Loucy (cell line): ENCODE results near the gene NOL7.

ENCODE experiments used
- H2AFZ ChIP-seq: fragments of 200-600 bp; sonication (generic); 2 replicates; pipeline ENCODE4 v1.6.0; 2016; ENCODE audit warnings: antibody characterized with exemption, mild to moderate bottlenecking, low read length, moderate library complexity
- H3F3A ChIP-seq: fragments of 200-600 bp; 2 replicates; pipeline ENCODE4 v1.6.0; 2016; ENCODE audit warnings: antibody characterized with exemption, low read depth, mild to moderate bottlenecking
- H3K27me3 ChIP-seq: fragments of 200-600 bp; sonication (generic); 2 replicates; pipeline ENCODE4 v1.6.1; 2014; ENCODE audit warnings: low read length, mild to moderate bottlenecking; ENCODE audit not compliant: insufficient read depth, poor library complexity, severe bottlenecking
- H3K36me3 ChIP-seq: fragments of 200-600 bp; sonication (generic); 2 replicates; pipeline ENCODE4 v1.6.1; 2016; ENCODE audit warnings: low read length; ENCODE audit not compliant: insufficient read depth
- H3K4me1 ChIP-seq: fragments of 200-600 bp; sonication (generic); 2 replicates; pipeline ENCODE4 v1.5.1; 2014; ENCODE audit warnings: low read length, mild to moderate bottlenecking; ENCODE audit not compliant: insufficient read depth, poor library complexity, severe bottlenecking
- H3K4me2 ChIP-seq: fragments of 200-600 bp; sonication (generic); 2 replicates; pipeline ENCODE4 v1.6.0; 2014; ENCODE audit warnings: antibody characterized with exemption, low read length, low read depth, mild to moderate bottlenecking; ENCODE audit not compliant: poor library complexity, severe bottlenecking
- H3K4me3 ChIP-seq: fragments of 200-600 bp; sonication (generic); 2 replicates; pipeline ENCODE4 v1.5.1; 2014; ENCODE audit warnings: low read length, mild to moderate bottlenecking, mixed read lengths; ENCODE audit not compliant: poor library complexity, severe bottlenecking
- H3K79me2 ChIP-seq: fragments of 200-600 bp; sonication (generic); 2 replicates; pipeline ENCODE4 v1.6.1; 2014; ENCODE audit warnings: low read length; ENCODE audit not compliant: insufficient read depth
- H3K9ac ChIP-seq: fragments of 200-600 bp; sonication (generic); 2 replicates; pipeline ENCODE4 v1.6.0; 2014; ENCODE audit warnings: mild to moderate bottlenecking, low read depth, low read length, moderate library complexity; ENCODE audit not compliant: poor library complexity, severe bottlenecking
- H3K9me2 ChIP-seq: fragments of 200-600 bp; sonication (generic); replicated peaks from 2 replicates; pipeline ENCODE4 v1.6.1; 2016; ENCODE audit warnings: low read depth, low read length, mixed read lengths
- H3K9me3 ChIP-seq: fragments of 200-600 bp; sonication (generic); 2 replicates; pipeline ENCODE4 v1.6.1; 2014; ENCODE audit warnings: mild to moderate bottlenecking, antibody characterized with exemption, low read length, low read depth; ENCODE audit not compliant: insufficient read depth
- H4K20me1 ChIP-seq: fragments of 200-600 bp; sonication (generic); 2 replicates; pipeline ENCODE4 v1.6.0; 2014; ENCODE audit warnings: antibody characterized with exemption, low read length, mild to moderate bottlenecking; ENCODE audit not compliant: insufficient read depth, poor library complexity, severe bottlenecking
- EZH2phosphoT487 ChIP-seq: fragments of 200-600 bp; IDR thresholded peaks from 2 replicates; pipeline ENCODE4 v1.6.1; 2018; ENCODE audit warnings: antibody characterized with exemption, mild to moderate bottlenecking, moderate library complexity, borderline replicate concordance
- TF ChIP-seq, protein P1 (sequence below): fragments of 200-600 bp; sonication (generic); conservative IDR thresholded peaks from 2 replicates; pipeline ENCODE4 v1.5.1; 2014; ENCODE audit warnings: mild to moderate bottlenecking, antibody characterized with exemption, low read length

The NOL7 gene

DNA sequence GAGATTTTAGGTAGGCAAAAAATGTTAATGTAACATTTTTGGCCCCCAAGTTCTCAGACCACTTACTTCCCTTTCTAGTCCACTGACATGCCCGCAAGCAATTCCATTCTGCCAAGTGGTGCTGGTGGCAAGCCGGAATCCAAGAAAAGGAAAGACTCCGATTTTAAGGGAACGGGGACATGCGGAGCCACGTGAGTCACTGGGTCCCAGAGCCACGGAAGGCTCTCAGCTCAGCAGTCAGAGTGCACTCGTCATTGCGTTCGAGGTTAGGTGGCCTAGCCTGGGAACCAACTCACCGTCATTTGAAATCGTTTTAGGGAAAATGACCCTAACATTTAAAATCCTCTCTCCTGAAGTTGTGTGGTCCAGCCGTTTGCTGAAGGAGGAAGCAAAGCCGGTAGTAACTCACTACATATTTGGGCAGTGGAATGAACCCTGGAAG is 41.4 kb upstream of the NOL7 start:
- no peak for TF ChIP-seq EZH2phosphoT487
- TF ChIP-seq, protein P1, sequence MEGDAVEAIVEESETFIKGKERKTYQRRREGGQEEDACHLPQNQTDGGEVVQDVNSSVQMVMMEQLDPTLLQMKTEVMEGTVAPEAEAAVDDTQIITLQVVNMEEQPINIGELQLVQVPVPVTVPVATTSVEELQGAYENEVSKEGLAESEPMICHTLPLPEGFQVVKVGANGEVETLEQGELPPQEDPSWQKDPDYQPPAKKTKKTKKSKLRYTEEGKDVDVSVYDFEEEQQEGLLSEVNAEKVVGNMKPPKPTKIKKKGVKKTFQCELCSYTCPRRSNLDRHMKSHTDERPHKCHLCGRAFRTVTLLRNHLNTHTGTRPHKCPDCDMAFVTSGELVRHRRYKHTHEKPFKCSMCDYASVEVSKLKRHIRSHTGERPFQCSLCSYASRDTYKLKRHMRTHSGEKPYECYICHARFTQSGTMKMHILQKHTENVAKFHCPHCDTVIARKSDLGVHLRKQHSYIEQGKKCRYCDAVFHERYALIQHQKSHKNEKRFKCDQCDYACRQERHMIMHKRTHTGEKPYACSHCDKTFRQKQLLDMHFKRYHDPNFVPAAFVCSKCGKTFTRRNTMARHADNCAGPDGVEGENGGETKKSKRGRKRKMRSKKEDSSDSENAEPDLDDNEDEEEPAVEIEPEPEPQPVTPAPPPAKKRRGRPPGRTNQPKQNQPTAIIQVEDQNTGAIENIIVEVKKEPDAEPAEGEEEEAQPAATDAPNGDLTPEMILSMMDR, result no peak
- Histone ChIP-seq H3K27me3 (no peaks in the 10 kb centered on the region), H3K9me2 (no peaks in the 10 kb centered on the region), H3K36me3 (no peaks in the 10 kb centered on the region), H2AFZ (peak overlapping the region; percentile 61; the same call in 1 of the 2 replicates), H3K9ac (peak overlapping the region; percentile 89), H3K4me2 (peak overlapping the region; percentile 99), H4K20me1 (no peaks in the 10 kb centered on the region), H3K79me2 (peaks cover 17% of the 10 kb centered on the region), H3K9me3 (no peaks in the 10 kb centered on the region), H3K4me1 (peaks cover 15% of the 10 kb centered on the region), H3K4me3 (peak overlapping the region; percentile 78), H3F3A (no peaks in the 10 kb centered on the region)

- H3K4me3 ChIP-seq, result peak overlapping the region; percentile 78
- H2AFZ ChIP-seq, result peak overlapping the region; percentile 81
- H3F3A ChIP-seq, result no peaks in the 10 kb centered on the region
- H3K4me2 ChIP-seq, result peak overlapping the region; percentile 99
- no peaks in the 10 kb centered on the region for H3K9me3 ChIP-seq
- no peaks in the 10 kb centered on the region for H3K27me3 ChIP-seq
- peaks cover 15% of the 10 kb centered on the region for H3K4me1 ChIP-seq
- TF ChIP-seq, protein P1, result peak; percentile 49
- TF ChIP-seq EZH2phosphoT487, result no peak
- H3K9ac ChIP-seq, result peak overlapping the region; percentile 89
- no peaks in the 10 kb centered on the region for H3K36me3 ChIP-seq
- H3K79me2 ChIP-seq, result peaks cover 17% of the 10 kb centered on the region
- H3K9me2 ChIP-seq, result no peaks in the 10 kb centered on the region
- H4K20me1 ChIP-seq, result no peaks in the 10 kb centered on the region
Measured at GRCh38 chr6:13574149-13574570, 41.0 kb upstream of the NOL7 start.

DNA sequence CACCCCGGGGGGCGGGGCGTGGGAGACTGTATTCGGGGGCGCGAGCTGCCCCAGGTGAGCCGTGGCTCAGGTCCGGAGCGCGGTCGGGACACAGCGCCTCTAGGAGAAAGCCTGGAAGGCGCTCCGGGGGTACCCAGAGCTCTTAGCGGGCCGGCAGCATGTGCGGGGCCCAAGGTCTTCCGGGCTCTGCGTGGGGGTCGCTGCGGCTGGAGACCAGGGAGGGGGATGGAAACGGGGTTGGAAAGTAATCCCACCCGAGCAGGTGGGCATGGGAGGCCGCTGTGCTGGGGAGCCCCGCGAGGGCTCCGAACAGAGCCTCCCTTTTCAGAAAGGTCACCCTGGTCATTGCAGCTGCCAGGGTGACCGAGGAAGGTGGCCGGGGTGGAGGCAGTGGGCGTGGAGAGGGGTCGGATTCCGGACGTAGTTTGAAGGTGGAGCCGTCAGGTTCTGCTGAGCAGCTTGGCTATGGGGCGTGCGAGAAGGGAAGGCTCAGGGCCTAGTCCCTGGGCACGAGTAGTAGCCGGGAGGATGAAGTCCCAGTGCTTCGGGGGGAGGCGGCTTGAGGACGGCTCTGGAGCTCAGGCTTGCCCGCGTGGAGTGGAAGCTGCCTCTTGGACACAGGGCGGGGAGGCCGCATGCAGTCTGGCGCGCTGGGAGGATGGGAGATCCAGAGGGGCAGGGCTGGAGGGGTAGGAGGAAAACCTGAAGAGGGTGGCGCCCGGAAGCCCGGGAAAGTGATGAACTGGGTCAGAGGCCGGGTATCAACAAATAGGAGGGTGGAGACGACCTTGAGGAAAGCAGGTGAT is 40.4 kb upstream of the NOL7 start, which contains the start of gene SIRT5:
TSS of gene SIRT5 (plus strand) at position 31 of the 806 bp plus-strand sequence. CDS start 9,510 bp downstream, outside the sequence.
- no peaks in the 10 kb centered on the region for H3K9me3 ChIP-seq
- no peaks in the 10 kb centered on the region for H3F3A ChIP-seq
- no peaks in the 10 kb centered on the region for H4K20me1 ChIP-seq
- peak within 1 kb of the TSS; percentile 99 for H3K4me2 ChIP-seq
- no peaks in the 10 kb centered on the region for H3K9me2 ChIP-seq
- H3K79me2 ChIP-seq, result peaks cover 17% of the 10 kb centered on the region
- H3K27me3 ChIP-seq, result no peaks in the 10 kb centered on the region
- H3K36me3 ChIP-seq, result no peaks in the 10 kb centered on the region
- peak within 1 kb of the TSS; percentile 78 for H3K4me3 ChIP-seq
- H3K4me1 ChIP-seq, result peaks cover 15% of the 10 kb centered on the region
- peak within 1 kb of the TSS; percentile 81 for H2AFZ ChIP-seq
- H3K9ac ChIP-seq, result peak within 1 kb of the TSS; percentile 89
- no peak for TF ChIP-seq EZH2phosphoT487
- TF ChIP-seq, protein P1, result no peak
